Epithelial cell of proximal tubule (primary cell): Measurements from ENCODE around the gene NME1. TPM values are rescaled to one million over a fixed set of nuclear protein-coding genes. Genes with fewer than 3 reads are reported as not detected.

Experiments used
- DNase-seq: peaks from one replicate; pipeline ENCODE4 v3.0.0-alpha.2; 2011; ENCODE audit warnings: low read depth
- H3K4me3 ChIP-seq: 2 replicates; pipeline ENCODE4 v1.5.1; 2011; ENCODE audit warnings: low read depth, mild to moderate bottlenecking, low read length
- total RNA-seq: library from RNA; depleted of rRNA; stranded (reverse); fragments of >200 nt; gene quantifications from 2 replicates; pipeline ENCODE4 v1.2.3, GENCODE V29; 2015
- TF ChIP-seq, protein P1 (sequence below): conservative IDR thresholded peaks from 2 replicates; pipeline ENCODE4 v1.5.1; 2012; ENCODE audit warnings: low read depth, mild to moderate bottlenecking, low read length

NME1 gene
- total RNA-seq, 1 donor from 2014 or later = 205 TPM

DNA sequence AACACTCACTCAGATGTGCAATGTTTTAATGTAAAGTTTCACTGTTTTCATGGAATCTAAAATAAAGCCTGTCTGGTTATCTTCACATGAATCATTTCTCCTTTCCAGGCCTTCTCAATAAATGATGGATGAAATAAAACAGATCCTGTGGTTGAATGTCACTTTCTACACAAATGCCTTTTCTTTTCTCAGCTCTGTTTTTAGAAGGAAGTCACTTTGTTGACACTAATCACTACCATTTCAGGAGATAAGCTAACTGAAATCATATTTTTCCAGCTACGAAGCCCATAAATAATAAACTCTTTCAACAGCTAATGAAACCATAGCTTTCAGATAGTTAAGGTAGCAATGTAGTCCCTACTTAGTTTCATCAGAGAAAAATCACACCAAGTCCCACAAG, 30.8 kb downstream of the NME1 start:
- TF ChIP-seq, protein P1, sequence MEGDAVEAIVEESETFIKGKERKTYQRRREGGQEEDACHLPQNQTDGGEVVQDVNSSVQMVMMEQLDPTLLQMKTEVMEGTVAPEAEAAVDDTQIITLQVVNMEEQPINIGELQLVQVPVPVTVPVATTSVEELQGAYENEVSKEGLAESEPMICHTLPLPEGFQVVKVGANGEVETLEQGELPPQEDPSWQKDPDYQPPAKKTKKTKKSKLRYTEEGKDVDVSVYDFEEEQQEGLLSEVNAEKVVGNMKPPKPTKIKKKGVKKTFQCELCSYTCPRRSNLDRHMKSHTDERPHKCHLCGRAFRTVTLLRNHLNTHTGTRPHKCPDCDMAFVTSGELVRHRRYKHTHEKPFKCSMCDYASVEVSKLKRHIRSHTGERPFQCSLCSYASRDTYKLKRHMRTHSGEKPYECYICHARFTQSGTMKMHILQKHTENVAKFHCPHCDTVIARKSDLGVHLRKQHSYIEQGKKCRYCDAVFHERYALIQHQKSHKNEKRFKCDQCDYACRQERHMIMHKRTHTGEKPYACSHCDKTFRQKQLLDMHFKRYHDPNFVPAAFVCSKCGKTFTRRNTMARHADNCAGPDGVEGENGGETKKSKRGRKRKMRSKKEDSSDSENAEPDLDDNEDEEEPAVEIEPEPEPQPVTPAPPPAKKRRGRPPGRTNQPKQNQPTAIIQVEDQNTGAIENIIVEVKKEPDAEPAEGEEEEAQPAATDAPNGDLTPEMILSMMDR = no peak
- DNase-seq = no peak
- no peak overlapping the region for H3K4me3 ChIP-seq

DNA sequence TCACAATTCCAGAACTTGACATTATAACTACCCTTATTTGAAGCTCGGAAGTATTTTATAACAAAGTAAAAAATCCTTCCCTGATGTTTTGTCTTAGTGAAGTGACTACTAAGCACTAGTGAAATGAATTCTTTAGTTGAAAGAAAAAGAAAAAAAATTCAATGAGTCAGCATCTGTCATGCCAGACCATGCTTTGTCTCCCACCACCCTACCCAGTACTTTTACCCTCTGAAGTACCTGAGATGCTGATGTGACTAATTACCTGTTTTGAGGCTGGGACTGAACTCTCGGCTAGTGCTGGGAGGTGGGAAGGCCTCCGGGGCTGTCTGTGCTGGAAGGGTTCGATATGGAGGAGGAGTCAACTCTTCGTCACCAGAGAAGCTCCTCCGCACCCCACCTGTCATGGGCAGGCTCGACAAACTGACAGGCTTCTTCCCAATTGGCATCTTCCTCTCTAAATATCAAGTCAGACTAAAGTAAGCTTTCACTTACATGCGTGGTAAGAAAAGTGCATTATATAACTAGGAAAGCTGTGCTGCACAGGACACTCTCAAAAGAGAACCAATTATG, 32.5 kb downstream of the NME1 start:
- TF ChIP-seq, protein P1 = no peak
- DNase-seq = no peak
- H3K4me3 ChIP-seq = no peak overlapping the region

DNA sequence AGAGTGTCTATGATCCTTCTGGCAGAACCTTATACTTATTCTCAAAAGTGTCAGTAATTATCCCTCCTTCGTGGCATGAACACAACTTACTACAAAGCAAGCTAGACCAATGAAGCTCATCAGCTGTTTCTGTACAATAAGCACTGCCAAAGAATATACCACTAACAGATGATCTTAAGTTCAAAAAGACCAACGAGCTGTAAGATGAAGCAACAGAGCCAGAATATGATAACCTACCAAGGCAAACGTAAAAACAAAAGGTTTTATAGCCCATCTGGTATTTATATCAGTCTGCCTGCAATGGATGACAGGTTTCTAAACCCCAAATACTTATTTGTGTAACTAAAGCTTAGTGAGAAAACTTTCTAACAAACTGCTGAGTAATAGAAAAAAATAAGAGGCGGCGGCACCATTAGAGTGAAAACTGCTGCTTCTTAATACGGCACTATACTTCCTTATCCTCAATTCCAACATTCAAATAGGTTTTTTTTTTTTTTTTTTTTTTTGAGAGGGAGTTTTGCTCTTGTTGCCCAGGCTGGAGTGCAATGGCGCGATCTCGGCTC, 35.0 kb downstream of the NME1 start:
- TF ChIP-seq, protein P1 = no peak
- no peak overlapping the region for H3K4me3 ChIP-seq
- no peak for DNase-seq

DNA sequence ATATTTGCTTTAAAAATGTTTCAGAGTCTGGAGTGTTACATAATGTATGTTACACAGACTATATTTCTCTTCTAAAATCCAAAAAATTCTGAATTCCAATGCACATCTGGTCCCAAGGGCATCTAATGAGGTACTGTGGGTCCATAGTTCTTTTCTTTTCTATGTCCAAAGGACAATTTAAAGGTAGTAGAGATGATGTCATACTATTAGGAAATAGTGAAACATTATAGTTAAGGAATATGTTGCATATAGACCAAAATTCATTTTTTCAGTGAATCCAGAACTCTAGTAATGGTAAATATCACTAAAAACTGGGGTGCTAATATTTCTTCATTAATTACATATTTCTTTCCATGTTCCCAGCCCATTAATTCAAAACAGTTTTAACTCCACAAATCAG, 35.8 kb downstream of the NME1 start:
- DNase-seq = no peak
- TF ChIP-seq, protein P1 = no peak
- no peak overlapping the region for H3K4me3 ChIP-seq

DNA sequence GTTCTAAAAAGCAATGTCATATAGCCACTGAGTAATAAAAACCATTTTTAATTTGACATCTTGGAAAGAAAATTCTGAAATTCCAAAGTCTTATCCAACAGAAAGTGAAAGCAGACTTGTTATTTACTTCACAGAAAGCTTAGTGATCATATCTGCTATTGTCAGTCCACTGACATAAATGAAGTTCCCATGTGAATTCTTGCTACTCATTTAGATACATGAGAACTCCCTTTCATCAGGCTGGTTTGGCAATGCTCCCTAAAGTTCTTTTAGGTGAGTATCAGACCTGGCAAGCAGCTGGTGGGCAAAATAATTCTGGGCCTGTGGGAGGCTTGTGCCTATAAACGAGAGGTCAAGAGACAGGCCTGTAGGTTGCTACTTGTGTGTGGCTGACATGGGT, 36.3 kb downstream of the NME1 start:
- DNase-seq = no peak
- TF ChIP-seq, protein P1 = no peak
- no peak overlapping the region for H3K4me3 ChIP-seq

DNA sequence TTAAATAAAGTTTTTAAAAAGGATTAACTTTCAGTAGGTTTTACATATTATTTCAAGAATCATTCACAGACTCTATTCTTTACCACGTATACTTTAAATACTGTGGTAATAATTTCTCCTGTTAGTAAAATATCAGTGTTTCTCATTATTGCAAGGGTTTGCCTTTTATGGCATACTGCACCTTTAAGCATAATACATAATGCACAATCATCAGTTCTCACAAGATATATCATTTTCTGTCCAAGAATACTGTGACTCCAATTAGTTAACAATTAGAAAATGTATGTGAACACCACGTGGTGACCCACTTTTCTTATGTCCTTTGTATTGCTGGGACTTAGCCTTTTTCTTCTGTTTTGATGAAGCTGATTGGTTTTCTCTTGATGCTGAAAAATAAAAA, 38.5 kb downstream of the NME1 start:
- DNase-seq = no peak
- TF ChIP-seq, protein P1 = no peak
- no peak overlapping the region for H3K4me3 ChIP-seq

DNA sequence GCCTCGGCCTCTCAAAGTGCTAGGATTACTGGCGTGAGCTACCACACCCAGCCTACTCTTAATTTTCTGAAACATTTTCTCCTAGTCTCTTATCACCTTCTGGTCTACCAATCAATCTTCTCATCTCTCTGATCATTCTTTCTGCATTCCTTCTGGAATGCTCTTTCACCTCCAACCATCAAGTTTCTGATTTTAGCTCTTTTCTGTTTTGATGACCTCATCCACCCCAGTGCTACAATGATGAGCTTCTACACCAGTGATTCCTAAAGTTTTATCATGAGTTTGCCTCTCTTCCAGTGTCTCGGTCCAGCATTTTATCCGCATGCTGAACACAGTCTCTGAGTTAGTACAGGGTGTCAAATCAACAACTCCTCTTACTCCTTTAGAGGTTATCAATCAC, 44.4 kb downstream of the NME1 start:
- DNase-seq = no peak
- no peak overlapping the region for H3K4me3 ChIP-seq
- TF ChIP-seq, protein P1 = no peak
